Adrenal gland (tissue), 5 donors: ENCODE measurements around the gene MAD1L1.

Experiments
- POLR2A ChIP-seq, 2 donors: fragments of 450-650 bp; IDR thresholded peaks; one replicate each; pipeline ENCODE4 v1.6.1; 2017; ENCODE audit warnings: antibody characterized with exemption in 2 of 2, mild to moderate bottlenecking in 2 of 2, moderate library complexity in 1 of 2
- TF ChIP-seq, protein P1 (sequence below), 6 experiments: fragments of 450-650 bp in 4 of 6; fragments of 200-600 bp in 2 of 6; sonication (generic) in 1 of 6; IDR thresholded peaks; 1 replicate in 5 of 6; 2 replicates in 1 of 6; pipeline versions ENCODE4 v1.5.1 to v1.8.0; 2016 to 2021; ENCODE audit warnings: antibody characterized with exemption in 6 of 6, mild to moderate bottlenecking in 2 of 6, moderate library complexity in 1 of 6
- donor health status: DM: no; HTN: no; CAD: no.

DNA sequence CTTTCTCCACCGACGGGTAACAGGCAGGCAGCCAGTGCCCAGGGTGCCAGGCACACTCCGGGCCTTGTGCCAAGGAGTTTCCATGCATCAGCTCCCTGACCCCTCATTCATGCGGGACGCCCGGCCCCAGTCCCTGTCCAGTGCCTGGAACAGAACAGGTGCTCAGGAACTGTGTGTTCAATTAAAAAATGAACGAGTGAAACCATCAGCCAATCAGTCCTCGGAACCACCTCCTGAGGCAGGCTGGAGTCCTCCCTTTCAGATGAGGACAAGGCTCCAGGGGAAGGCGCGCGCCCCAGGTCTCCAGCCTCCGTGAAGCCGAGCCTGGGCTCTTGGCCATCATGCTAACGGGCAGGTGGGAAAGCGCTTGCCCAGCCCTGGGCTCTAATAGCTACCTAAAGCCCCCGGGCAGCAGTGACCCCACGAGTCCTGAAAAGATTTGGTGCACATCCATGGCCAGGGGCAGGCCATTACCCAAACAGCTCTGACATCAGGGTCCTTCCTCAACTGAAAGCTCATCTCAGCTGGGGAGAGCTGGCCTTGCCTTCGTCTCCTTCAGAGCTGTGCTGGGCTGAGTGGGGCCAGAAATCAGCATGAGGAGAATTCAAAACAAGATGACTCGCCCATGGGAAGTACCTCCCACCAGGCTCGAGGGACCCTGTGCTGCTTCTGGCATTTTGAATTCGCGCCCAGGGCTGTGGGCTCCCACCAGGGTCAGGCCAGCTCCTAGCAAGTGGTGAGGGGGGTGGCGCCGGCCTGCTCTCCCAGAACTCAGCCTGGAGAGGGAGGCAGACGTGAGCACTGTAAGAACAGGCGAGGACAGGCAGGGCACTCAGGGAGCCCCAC, 200.5 kb downstream of the MAD1L1 start:
- TF ChIP-seq, protein P1, sequence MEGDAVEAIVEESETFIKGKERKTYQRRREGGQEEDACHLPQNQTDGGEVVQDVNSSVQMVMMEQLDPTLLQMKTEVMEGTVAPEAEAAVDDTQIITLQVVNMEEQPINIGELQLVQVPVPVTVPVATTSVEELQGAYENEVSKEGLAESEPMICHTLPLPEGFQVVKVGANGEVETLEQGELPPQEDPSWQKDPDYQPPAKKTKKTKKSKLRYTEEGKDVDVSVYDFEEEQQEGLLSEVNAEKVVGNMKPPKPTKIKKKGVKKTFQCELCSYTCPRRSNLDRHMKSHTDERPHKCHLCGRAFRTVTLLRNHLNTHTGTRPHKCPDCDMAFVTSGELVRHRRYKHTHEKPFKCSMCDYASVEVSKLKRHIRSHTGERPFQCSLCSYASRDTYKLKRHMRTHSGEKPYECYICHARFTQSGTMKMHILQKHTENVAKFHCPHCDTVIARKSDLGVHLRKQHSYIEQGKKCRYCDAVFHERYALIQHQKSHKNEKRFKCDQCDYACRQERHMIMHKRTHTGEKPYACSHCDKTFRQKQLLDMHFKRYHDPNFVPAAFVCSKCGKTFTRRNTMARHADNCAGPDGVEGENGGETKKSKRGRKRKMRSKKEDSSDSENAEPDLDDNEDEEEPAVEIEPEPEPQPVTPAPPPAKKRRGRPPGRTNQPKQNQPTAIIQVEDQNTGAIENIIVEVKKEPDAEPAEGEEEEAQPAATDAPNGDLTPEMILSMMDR (IDR thresholded peaks at IDR 0.05): no peak
- TF ChIP-seq POLR2A (IDR thresholded peaks at IDR 0.05): no peak
